HUES48 (cell line): ENCODE results near the gene PIEZO1.

ENCODE experiments used
- H3K27ac ChIP-seq: one replicate; pipeline ENCODE4 v1.7.0; 2013; ENCODE audit warnings: low read depth, low read length, inconsistent platforms
- H3K27me3 ChIP-seq: 2 replicates; pipeline ENCODE4 v1.6.1; 2013; ENCODE audit warnings: mild to moderate bottlenecking, low read length; ENCODE audit not compliant: control insufficient read depth, insufficient read depth
- H3K36me3 ChIP-seq: 2 replicates; pipeline ENCODE4 v1.6.1; 2013; ENCODE audit warnings: low read length; ENCODE audit not compliant: control insufficient read depth, insufficient read depth
- H3K4me1 ChIP-seq: 2 replicates; pipeline ENCODE4 v1.6.1; 2013; ENCODE audit warnings: mild to moderate bottlenecking, low read length; ENCODE audit not compliant: control insufficient read depth, insufficient read depth
- H3K4me3 ChIP-seq: 2 replicates; pipeline ENCODE4 v1.5.1; 2013; ENCODE audit warnings: mild to moderate bottlenecking, low read depth, low read length
- H3K9ac ChIP-seq: 2 replicates; pipeline ENCODE4 v1.6.1; 2013; ENCODE audit warnings: mild to moderate bottlenecking, low read depth, low read length, moderate library complexity
- H3K9me3 ChIP-seq: 2 replicates; pipeline ENCODE4 v1.6.1; 2013; ENCODE audit warnings: low read length; ENCODE audit not compliant: control insufficient read depth, insufficient read depth

Gene PIEZO1

DNA sequence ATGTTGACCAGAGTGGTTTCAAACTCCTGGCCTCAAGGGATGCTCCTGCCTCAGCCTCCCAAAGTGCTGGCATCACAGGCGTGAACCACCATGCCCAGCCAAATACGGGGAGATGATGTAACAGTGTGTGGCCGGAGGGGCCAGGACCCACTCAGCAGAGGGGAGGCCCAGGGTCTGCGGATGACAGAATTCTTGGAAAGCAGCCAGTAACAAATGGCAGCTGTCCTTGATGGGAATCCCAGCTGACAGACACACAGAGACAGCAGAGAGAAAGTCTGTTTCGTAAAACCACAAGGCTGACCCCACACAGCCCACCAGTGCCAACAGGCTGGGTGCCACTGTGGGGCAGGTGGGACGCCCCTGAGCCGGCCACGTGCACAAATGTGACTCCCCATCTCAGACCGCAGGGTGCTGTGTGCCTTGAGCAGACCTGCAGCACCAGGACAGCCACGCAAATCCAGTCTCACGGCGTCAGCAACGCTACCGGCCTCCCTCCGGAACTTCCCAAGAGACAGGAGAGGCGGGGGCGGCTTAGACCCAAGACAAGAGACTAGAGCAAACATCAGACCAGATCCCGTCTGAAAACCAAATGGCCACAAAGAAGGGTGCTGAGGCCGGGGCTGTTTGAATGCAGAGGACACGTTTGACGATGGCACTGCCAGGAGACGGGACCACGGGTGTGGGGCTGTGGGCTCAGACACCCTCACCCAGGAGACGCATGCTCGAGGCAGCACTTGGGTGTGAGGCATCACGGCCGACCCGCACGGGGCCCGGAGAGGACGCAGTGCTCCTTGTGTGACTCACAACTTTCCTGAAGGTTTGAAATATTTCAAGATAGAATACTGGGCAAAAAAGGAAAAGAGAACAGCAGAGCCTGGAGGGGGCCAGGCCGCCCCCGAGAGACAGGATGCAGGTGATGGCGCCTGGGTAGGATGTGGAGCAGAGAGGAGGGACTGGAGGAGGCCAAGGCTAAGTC, 54.1 kb downstream of the PIEZO1 start:
- no peaks in the 10 kb centered on the region for H3K27me3 ChIP-seq
- no peak overlapping the region for H3K4me3 ChIP-seq
- no peak overlapping the region for H3K9ac ChIP-seq
- no peak overlapping the region for H3K27ac ChIP-seq
- no peaks in the 10 kb centered on the region for H3K9me3 ChIP-seq
- H3K36me3 ChIP-seq, result peaks cover 23% of the 10 kb centered on the region
- H3K4me1 ChIP-seq, result no peaks in the 10 kb centered on the region

DNA sequence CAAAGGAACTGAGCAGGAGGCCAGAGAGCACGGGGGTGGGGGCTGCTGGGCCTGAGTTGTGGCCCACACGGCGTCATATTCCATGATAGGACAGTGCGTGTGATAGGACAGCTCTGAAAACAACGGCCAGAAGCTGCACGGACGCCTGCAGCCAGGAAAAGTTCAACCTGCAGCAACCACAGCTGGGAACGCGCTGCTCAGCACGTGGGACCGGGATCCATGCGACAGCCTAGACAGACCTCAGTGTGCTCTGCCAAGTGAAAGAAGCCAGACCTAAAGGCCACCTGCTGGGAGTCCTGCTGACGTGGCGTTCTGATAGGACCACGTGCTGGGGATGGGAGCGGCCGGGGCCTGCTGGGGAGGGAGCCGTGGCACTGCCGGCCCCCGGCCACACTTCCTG, 57.1 kb downstream of the PIEZO1 start:
- no peaks in the 10 kb centered on the region for H3K9me3 ChIP-seq
- no peaks in the 10 kb centered on the region for H3K27me3 ChIP-seq
- no peak overlapping the region for H3K4me3 ChIP-seq
- H3K4me1 ChIP-seq, result no peaks in the 10 kb centered on the region
- H3K9ac ChIP-seq, result no peak overlapping the region
- no peak overlapping the region for H3K27ac ChIP-seq
- H3K36me3 ChIP-seq, result peaks cover 25% of the 10 kb centered on the region

GRCh38 chr16:88726981-88727380, 58.0 kb downstream of the PIEZO1 start:
- Histone ChIP-seq H3K9ac (no peak overlapping the region), H3K4me1 (no peaks in the 10 kb centered on the region), H3K27ac (no peak overlapping the region), H3K36me3 (peaks cover 29% of the 10 kb centered on the region), H3K27me3 (no peaks in the 10 kb centered on the region), H3K9me3 (no peaks in the 10 kb centered on the region), H3K4me3 (no peak overlapping the region)

DNA sequence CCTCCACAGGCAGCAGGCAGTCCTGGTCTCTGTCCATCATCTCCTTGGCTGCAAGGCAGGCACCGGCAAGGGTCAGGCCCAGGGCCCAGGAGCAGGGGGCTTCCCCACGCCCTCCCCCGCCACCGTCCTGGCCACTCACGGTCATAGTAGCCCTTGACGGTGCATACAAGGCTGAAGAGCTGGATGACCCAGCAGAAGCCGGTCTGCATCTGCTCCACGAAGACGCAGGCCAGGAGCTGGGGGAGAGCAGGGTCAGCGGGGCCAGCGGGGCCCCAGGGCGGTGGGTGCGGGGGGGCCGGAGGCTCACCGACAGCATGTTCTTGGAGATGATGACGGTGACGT, 58.6 kb downstream of the PIEZO1 start:
- H3K9ac ChIP-seq, result no peak overlapping the region
- H3K36me3 ChIP-seq, result peaks cover 29% of the 10 kb centered on the region
- H3K4me3 ChIP-seq, result no peak overlapping the region
- no peak overlapping the region for H3K27ac ChIP-seq
- no peaks in the 10 kb centered on the region for H3K9me3 ChIP-seq
- no peaks in the 10 kb centered on the region for H3K4me1 ChIP-seq
- H3K27me3 ChIP-seq, result no peaks in the 10 kb centered on the region

- Histone ChIP-seq H3K36me3 (peaks cover 32% of the 10 kb centered on the region), H3K9me3 (no peaks in the 10 kb centered on the region), H3K27me3 (no peaks in the 10 kb centered on the region), H3K27ac (no peak overlapping the region), H3K4me1 (no peaks in the 10 kb centered on the region), H3K4me3 (no peak overlapping the region), H3K9ac (no peak overlapping the region)
Observed at GRCh38 chr16:88725609-88726407, 59.2 kb downstream of the PIEZO1 start.

DNA sequence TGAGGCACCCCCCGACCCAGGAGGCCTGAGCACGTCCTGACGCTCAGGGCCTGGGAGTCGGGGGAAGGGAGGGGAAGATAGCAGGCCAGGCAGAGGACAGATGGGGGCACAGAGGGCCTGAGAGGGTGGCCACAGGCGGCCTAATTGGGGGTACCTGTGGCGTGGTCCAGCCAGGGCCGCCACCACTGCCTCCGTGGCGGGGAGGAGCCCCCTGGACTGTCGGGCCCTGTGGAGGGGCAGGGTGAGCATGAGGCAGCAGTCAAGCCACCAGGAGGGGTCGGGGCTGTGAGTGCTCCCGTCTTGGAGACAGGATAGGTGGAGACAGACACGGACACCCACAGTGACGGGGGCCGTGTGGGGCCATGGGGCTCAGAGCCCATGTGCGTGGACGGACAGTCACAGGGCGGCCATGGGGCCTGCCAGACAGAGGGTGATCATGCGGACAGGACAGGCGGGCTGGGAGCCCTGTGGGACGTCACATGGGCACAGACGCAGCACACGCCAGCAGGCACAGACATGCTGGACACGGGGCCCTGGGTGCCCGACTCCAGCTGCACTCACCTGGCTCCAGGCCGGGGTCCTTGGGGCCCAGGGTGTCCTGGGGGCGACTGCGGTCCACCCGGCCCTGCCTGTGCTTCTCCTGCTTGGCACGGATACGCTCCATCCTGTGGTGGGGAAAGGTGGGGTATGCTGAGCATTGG, 60.0 kb downstream of the PIEZO1 start:
- H3K9me3 ChIP-seq, result no peaks in the 10 kb centered on the region
- H3K4me3 ChIP-seq, result no peak overlapping the region
- H3K9ac ChIP-seq, result no peak overlapping the region
- no peaks in the 10 kb centered on the region for H3K27me3 ChIP-seq
- no peak overlapping the region for H3K27ac ChIP-seq
- H3K36me3 ChIP-seq, result peaks cover 37% of the 10 kb centered on the region
- no peaks in the 10 kb centered on the region for H3K4me1 ChIP-seq

DNA sequence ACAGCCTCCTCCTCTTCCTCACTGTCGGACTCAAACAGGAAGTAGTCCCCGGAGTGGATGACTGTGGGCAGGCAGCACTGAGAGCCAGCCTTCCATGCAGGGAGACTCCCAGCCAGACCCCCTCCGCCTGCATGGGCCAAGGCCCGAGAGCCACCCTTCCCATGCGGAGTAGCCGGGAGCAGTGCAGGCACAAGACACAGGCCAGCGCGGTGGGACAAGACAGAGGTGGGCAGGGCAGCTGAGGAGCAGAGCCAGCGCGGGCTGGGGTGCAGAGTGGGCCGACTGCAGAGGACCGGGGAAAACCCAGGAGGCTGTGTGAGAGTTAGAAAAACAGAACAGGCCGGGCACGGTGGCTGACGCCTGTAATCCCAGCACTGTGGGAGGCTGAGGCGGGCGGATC, 61.1 kb downstream of the PIEZO1 start:
- Histone ChIP-seq H3K9me3 (no peaks in the 10 kb centered on the region), H3K4me3 (no peak overlapping the region), H3K9ac (no peak overlapping the region), H3K36me3 (peaks cover 47% of the 10 kb centered on the region), H3K27ac (no peak overlapping the region), H3K4me1 (no peaks in the 10 kb centered on the region), H3K27me3 (no peaks in the 10 kb centered on the region)

DNA sequence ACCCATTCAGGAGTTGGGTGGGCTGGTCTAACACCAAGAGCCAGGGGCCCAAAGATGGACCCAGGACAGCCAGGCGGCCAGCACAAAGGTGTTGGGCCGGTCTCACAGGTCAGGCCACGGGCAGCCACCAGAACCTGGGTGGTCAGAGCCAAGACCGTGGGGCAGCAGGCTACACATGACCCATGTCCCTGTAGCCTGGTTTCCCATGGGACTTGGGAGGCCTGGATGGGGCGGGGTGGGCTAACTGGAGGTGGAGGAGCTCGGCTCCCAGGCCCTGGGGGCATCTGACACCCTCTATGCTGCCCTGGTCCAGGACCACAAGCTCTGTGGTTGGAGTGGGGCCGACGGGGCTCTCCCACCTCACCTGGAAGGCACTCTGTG, 61.5 kb downstream of the PIEZO1 start:
- H3K4me1 ChIP-seq, result no peaks in the 10 kb centered on the region
- H3K27ac ChIP-seq, result no peak overlapping the region
- H3K27me3 ChIP-seq, result no peaks in the 10 kb centered on the region
- H3K9ac ChIP-seq, result no peak overlapping the region
- H3K9me3 ChIP-seq, result no peaks in the 10 kb centered on the region
- H3K4me3 ChIP-seq, result no peak overlapping the region
- peaks cover 52% of the 10 kb centered on the region for H3K36me3 ChIP-seq

DNA sequence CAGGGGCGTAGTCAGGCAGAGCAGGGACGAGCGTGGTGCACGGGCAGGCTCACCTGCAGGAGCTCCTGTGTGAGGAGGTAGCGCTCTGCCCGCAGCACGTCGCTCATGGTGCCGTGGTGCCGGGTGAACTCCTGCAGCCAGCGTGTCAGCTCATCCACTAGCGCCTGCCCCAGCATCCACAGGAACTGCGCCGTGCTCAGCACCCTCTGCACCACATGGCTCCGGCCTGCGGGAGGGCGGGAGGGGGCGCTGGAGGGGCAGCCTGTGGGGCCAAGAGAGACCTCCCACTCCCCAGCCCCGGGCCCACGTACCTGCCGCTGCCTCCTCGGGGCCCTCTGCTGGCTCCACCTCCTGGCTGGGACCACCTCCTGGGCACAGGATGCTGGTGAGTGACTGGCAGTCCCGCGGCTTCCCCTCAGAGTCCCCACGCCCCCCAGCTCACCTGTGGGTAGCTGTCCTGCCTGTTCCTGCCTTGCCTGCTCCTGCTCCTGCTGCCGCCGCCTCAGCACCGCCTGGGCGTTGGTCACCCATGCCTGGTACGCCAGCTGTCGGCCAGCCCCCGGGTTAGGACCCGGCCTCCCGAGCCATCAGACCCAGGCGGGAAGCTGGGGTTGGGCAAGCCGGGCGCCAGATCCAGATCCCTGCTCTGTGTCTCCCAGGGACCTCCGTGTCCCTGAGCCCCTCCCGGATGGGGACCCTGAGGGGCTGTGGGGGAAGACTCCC, 62.1 kb downstream of the PIEZO1 start:
- H3K27me3 ChIP-seq, result no peaks in the 10 kb centered on the region
- H3K4me3 ChIP-seq, result no peak overlapping the region
- no peak overlapping the region for H3K9ac ChIP-seq
- H3K4me1 ChIP-seq, result no peaks in the 10 kb centered on the region
- H3K9me3 ChIP-seq, result no peaks in the 10 kb centered on the region
- peaks cover 57% of the 10 kb centered on the region for H3K36me3 ChIP-seq
- H3K27ac ChIP-seq, result no peak overlapping the region

DNA sequence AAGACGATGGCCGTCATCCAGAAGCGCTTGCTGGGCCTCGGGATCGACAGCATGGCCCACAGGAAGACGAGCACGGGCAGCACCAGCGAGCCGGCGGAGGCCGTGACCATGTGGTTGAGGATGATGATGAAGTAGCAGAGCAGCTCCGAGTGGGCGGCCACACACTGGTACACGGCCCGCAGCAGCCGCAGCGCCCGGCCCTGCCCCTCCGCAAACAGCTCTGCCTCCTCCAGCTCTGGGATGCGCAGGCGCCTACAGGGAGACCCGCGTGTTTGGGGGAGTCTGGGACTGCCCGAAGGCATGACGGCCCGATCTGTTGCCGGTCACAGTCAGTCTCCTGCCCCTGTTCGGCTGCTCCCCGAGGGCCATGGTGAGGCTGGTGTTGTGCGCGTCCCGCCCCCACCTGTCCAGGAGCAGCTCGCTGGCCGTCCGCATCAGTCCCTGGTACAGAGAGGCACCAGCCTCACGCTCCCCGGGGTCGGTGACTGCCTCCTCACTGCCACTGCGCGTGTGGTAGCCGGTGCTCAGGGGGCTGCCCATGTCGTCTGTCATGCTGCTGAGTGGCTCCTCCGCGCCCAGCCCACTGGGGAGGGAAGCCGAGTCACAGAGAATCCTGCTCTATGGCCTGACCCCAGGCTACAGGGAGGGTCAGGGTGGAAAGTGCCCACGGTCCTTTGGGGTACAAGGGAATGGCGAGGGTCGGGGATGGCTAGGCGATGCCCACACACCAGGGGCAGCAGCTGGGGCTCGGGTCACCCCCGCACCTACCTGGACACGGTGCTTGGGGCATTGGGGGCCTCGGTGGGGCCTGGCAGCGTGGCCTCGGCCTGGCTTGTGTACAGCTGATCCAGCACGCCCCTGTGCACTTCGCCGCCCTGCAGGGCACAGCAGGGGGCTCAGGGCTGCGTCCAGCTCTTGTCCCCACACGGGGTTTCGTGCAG, 62.9 kb downstream of the PIEZO1 start:
- H3K36me3 ChIP-seq, result peaks cover 60% of the 10 kb centered on the region
- H3K4me1 ChIP-seq, result no peaks in the 10 kb centered on the region

More for the DNA sequence above, 62.9 kb downstream of the PIEZO1 start:
- Histone ChIP-seq H3K27ac (no peak overlapping the region), H3K27me3 (no peaks in the 10 kb centered on the region), H3K9ac (no peak overlapping the region), H3K4me3 (no peak overlapping the region), H3K9me3 (no peaks in the 10 kb centered on the region)
